HepG2 (cell line): ENCODE measurements around the gene PIEZO1. TPM values are rescaled to one million over a fixed set of nuclear protein-coding genes. Genes with fewer than 3 reads are reported as not detected.
A peak's percentile ranks its signal among the peaks of the same experiment; 100 is the strongest.

Experiments
- ATF3 ChIP-seq: sonication (generic); formaldehyde crosslinking; IDR thresholded peaks from 2 replicates; pipeline ENCODE4 v1.4.0; 2020; ENCODE audit warnings: missing genetic modification reagents
- CENPT ChIP-seq: sonication (generic); formaldehyde crosslinking; IDR thresholded peaks from 2 replicates; pipeline ENCODE4 v1.8.0; 2022; ENCODE audit warnings: low read depth, mild to moderate bottlenecking, moderate library complexity, missing genetic modification reagents
- DBP ChIP-seq: sonication (generic); formaldehyde crosslinking; IDR thresholded peaks from 2 replicates; pipeline ENCODE4 v1.4.0; 2020; ENCODE audit warnings: missing genetic modification reagents; ENCODE audit errors: not compliant biosample characterization
- E2F2 ChIP-seq: sonication (generic); formaldehyde crosslinking; IDR thresholded peaks from 2 replicates; pipeline ENCODE4 v1.4.0; 2020; ENCODE audit warnings: missing genetic modification reagents, borderline replicate concordance
- ISX ChIP-seq: sonication (generic); formaldehyde crosslinking; conservative IDR thresholded peaks from 2 replicates; pipeline ENCODE4 v1.5.0; 2020; ENCODE audit warnings: missing genetic modification reagents
- LCORL ChIP-seq, 2 experiments: fragments of 450-650 bp in 1 of 2; sonication (generic) in 1 of 2; formaldehyde crosslinking in 1 of 2; IDR thresholded peaks; 2 replicates each; pipeline versions ENCODE4 v1.5.0 to v1.6.1; 2017 to 2020; ENCODE audit warnings: antibody characterized with exemption in 1 of 2, missing genetic modification reagents in 1 of 2
- MAFG ChIP-seq: sonication (generic); formaldehyde crosslinking; IDR thresholded peaks from 2 replicates; pipeline ENCODE4 v1.5.1; 2020; ENCODE audit warnings: mild to moderate bottlenecking, missing genetic modification reagents
- NFE2L2 ChIP-seq: fragments of 150-350 bp; IDR thresholded peaks from 2 replicates; pipeline ENCODE4 v1.6.1; 2014; ENCODE audit warnings: low read length
- NR2F6 ChIP-seq, 2 experiments: IDR thresholded peaks; 2 replicates each; pipeline ENCODE4 v1.6.1; 2016; ENCODE audit warnings: antibody characterized with exemption in 1 of 2, mild to moderate bottlenecking in 1 of 2
- RARA ChIP-seq: IDR thresholded peaks from 2 replicates; pipeline ENCODE4 v1.6.1; 2016; ENCODE audit warnings: missing genetic modification reagents, missing compliant biosample characterization
- RORA ChIP-seq: sonication (generic); formaldehyde crosslinking; IDR thresholded peaks from 2 replicates; pipeline ENCODE4 v1.5.0; 2020; ENCODE audit warnings: mild to moderate bottlenecking, missing genetic modification reagents, moderate library complexity
- THAP8 ChIP-seq: sonication (generic); formaldehyde crosslinking; IDR thresholded peaks from 2 replicates; pipeline ENCODE4 v1.5.1; 2020; ENCODE audit warnings: missing genetic modification reagents, mild to moderate bottlenecking, borderline replicate concordance
- TIGD3 ChIP-seq: sonication (generic); formaldehyde crosslinking; IDR thresholded peaks from 2 replicates; pipeline ENCODE4 v1.5.1; 2020; ENCODE audit warnings: mild to moderate bottlenecking, missing genetic modification reagents, borderline replicate concordance
- TRIM22 ChIP-seq: fragments of 450-650 bp; IDR thresholded peaks from 2 replicates; pipeline ENCODE4 v1.6.1; 2017
- TRIM24 ChIP-seq: sonication (generic); formaldehyde crosslinking; IDR thresholded peaks from 2 replicates; pipeline ENCODE4 v1.8.0; 2022; ENCODE audit warnings: mild to moderate bottlenecking, missing genetic modification reagents
- U2AF1 ChIP-seq: fragments of 200-400 bp; formaldehyde crosslinking; optimal IDR thresholded peaks from 2 replicates; pipeline ENCODE3; 2017; ENCODE audit warnings: mild to moderate bottlenecking, low read depth, low read length
- ZBTB34 ChIP-seq: sonication (generic); formaldehyde crosslinking; IDR thresholded peaks from 2 replicates; pipeline ENCODE4 v1.8.0; 2022; ENCODE audit warnings: mild to moderate bottlenecking, missing genetic modification reagents
- ZNF543 ChIP-seq: sonication (generic); formaldehyde crosslinking; IDR thresholded peaks from 2 replicates; pipeline ENCODE4 v1.4.0; 2020; ENCODE audit warnings: mild to moderate bottlenecking, missing genetic modification reagents
- ZNF576 ChIP-seq: sonication (generic); formaldehyde crosslinking; IDR thresholded peaks from 2 replicates; pipeline ENCODE4 v1.4.0; 2020; ENCODE audit warnings: mild to moderate bottlenecking, missing genetic modification reagents
- ZNF737 ChIP-seq: sonication (generic); formaldehyde crosslinking; IDR thresholded peaks from 2 replicates; pipeline ENCODE4 v1.5.0; 2020; ENCODE audit warnings: missing genetic modification reagents, mild to moderate bottlenecking, borderline replicate concordance
- ZNF780A ChIP-seq: sonication (generic); formaldehyde crosslinking; IDR thresholded peaks from 2 replicates; pipeline ENCODE4 v1.8.0; 2022; ENCODE audit warnings: mild to moderate bottlenecking, missing genetic modification reagents, moderate library complexity
- polyA plus RNA-seq, 8 experiments: library from polyadenylated mRNA; depleted of rRNA in 3 of 8; stranded (reverse) in 7 of 8; unstranded in 1 of 8; fragments of >200 nt; fragmentation: Illumina TruSeq in 4 of 8; extraction: Trizol in 4 of 8; gene quantifications; 2 replicates each; pipeline versions ENCODE4 v1.2.1 to v1.2.3, GENCODE V29; 2011 to 2016; ENCODE audit warnings: low read depth in 4 of 8, missing spikeins in 1 of 8, mixed read lengths in 1 of 8; ENCODE audit not compliant: insufficient read depth in 1 of 8
- total RNA-seq, 5 experiments: library from RNA; depleted of rRNA; stranded (reverse); fragments of >200 nt; fragmentation: Illumina TruSeq; extraction: Trizol; gene quantifications; 2 replicates each; pipeline ENCODE4 v1.2.3, GENCODE V29; 2016; ENCODE audit warnings: low read depth in 1 of 5

The PIEZO1 gene
- total and polyA plus RNA-seq, 2 of the 13 experiments (the other 11 are each of a cell fraction or from before 2014, with no cell fraction given), result 67.9 to 85.0 TPM

GRCh38 chr16:88706229-88706964 lies 78.6 kb downstream of the PIEZO1 start, which contains the start of the genes CTU2 and RNF166 (continued):
- TF ChIP-seq ISX (CRISPR knock-in tag) (0 out of 2 replicates have a peak, but pooled peaks have one; percentile 60), E2F2 (CRISPR knock-in tag) (no peak), ZBTB34 (CRISPR knock-in tag) (no peak; the same call in 1 of the 2 replicates), RARA (CRISPR knock-in tag) (peak; percentile 52), TRIM22 (no peak), THAP8 (CRISPR knock-in tag) (no peak), ZNF543 (peak; percentile 82; the same call in 1 of the 2 replicates), ZNF737 (no peak), NFE2L2 (no peak), ATF3 (CRISPR knock-in tag) (peak; percentile 90), TRIM24 (CRISPR knock-in tag) (no peak), NR2F6 (IDR thresholded peaks at IDR 0.05) (no peak), NR2F6 (CRISPR knock-in tag; IDR thresholded peaks at IDR 0.05) (0 out of 2 replicates have a peak, but pooled peaks have one; percentile 16), RORA (CRISPR knock-in tag) (no peak), TIGD3 (no peak), U2AF1 (peak; percentile 58), ZNF576 (CRISPR knock-in tag) (no peak), DBP (CRISPR knock-in tag) (no peak), CENPT (CRISPR knock-in tag) (no peak), MAFG (no peak), ZNF780A (CRISPR knock-in tag) (no peak), LCORL (IDR thresholded peaks at IDR 0.05) (no peak), LCORL (CRISPR knock-in tag; IDR thresholded peaks at IDR 0.05) (0 out of 2 replicates have a peak, but pooled peaks have one; percentile 32)
